Measurements from ENCODE around the gene DAP.
"Not testable (repeated sequence)": the region's sequence is repeated elsewhere in the genome, so short reads cannot be mapped to it uniquely, and the experiment has no call there.

The DAP gene

GRCh38 chr5:10634050-10634449 lies 127.0 kb downstream of the DAP start:
- no peak for DNase-seq (ENCODE audit: low read depth, low spot score)
- TF ChIP-seq SUZ12 (IDR thresholded peaks at IDR 0.05; ENCODE audit: extremely low read depth, insufficient read depth, insufficient read length) (no peak), ZNF274 (IDR thresholded peaks at IDR 0.05; ENCODE audit: low read depth, low read length) (no peak), YY1 (IDR thresholded peaks at IDR 0.05; ENCODE audit: insufficient read depth, insufficient read length) (no peak)
- Histone ChIP-seq H3K4me1 (ENCODE audit: insufficient read depth, insufficient read length) (peaks cover 22% of the 10 kb centered on the region), H3K4me3 (ENCODE audit: insufficient read length, low read depth) (no peak overlapping the region), H3K36me3 (ENCODE audit: insufficient read depth, insufficient read length, low read length) (peaks cover 5% of the 10 kb centered on the region), H3K9ac (ENCODE audit: insufficient read length, low read depth) (no peak overlapping the region), H3K27me3 (ENCODE audit: insufficient read depth, insufficient read length) (no peaks in the 10 kb centered on the region), H3K9me3 (ENCODE audit: insufficient read depth, low read length) (no peaks in the 10 kb centered on the region)

GRCh38 chr5:10633271-10634049 lies 127.6 kb downstream of the DAP start:
- no peak for DNase-seq (ENCODE audit: low read depth, low spot score)
- peaks cover 3% of the 10 kb centered on the region for H3K36me3 ChIP-seq (ENCODE audit: insufficient read depth, insufficient read length, low read length)
- no peaks in the 10 kb centered on the region for H3K27me3 ChIP-seq (ENCODE audit: insufficient read depth, insufficient read length)
- no peaks in the 10 kb centered on the region for H3K9me3 ChIP-seq (ENCODE audit: insufficient read depth, low read length)
- no peak overlapping the region for H3K9ac ChIP-seq (ENCODE audit: insufficient read length, low read depth)
- TF ChIP-seq ZNF274 (IDR thresholded peaks at IDR 0.05; ENCODE audit: low read depth, low read length) (no peak), SUZ12 (IDR thresholded peaks at IDR 0.05; ENCODE audit: extremely low read depth, insufficient read depth, insufficient read length) (no peak), YY1 (IDR thresholded peaks at IDR 0.05; ENCODE audit: insufficient read depth, insufficient read length) (no peak)
- H3K4me3 ChIP-seq (ENCODE audit: insufficient read length, low read depth), result no peak overlapping the region
- peaks cover 22% of the 10 kb centered on the region for H3K4me1 ChIP-seq (ENCODE audit: insufficient read depth, insufficient read length)

GRCh38 chr5:10632110-10632761 lies 128.8 kb downstream of the DAP start:
- Histone ChIP-seq H3K36me3 (ENCODE audit: insufficient read depth, insufficient read length, low read length) (no peaks in the 10 kb centered on the region), H3K4me3 (ENCODE audit: insufficient read length, low read depth) (no peak overlapping the region), H3K27me3 (ENCODE audit: insufficient read depth, insufficient read length) (no peaks in the 10 kb centered on the region), H3K9ac (ENCODE audit: insufficient read length, low read depth) (peak overlapping the region; percentile 42), H3K9me3 (ENCODE audit: insufficient read depth, low read length) (no peaks in the 10 kb centered on the region), H3K4me1 (ENCODE audit: insufficient read depth, insufficient read length) (peaks cover 18% of the 10 kb centered on the region)
- TF ChIP-seq SUZ12 (IDR thresholded peaks at IDR 0.05; ENCODE audit: extremely low read depth, insufficient read depth, insufficient read length) (no peak), YY1 (IDR thresholded peaks at IDR 0.05; ENCODE audit: insufficient read depth, insufficient read length) (no peak), ZNF274 (IDR thresholded peaks at IDR 0.05; ENCODE audit: low read depth, low read length) (no peak)
- DNase-seq (ENCODE audit: low read depth, low spot score), result no peak

GRCh38 chr5:10631316-10631996 lies 129.6 kb downstream of the DAP start:
- no peak for DNase-seq (ENCODE audit: low read depth, low spot score)
- Histone ChIP-seq H3K4me3 (ENCODE audit: insufficient read length, low read depth) (no peak overlapping the region), H3K27me3 (ENCODE audit: insufficient read depth, insufficient read length) (no peaks in the 10 kb centered on the region), H3K4me1 (ENCODE audit: insufficient read depth, insufficient read length) (peaks cover 15% of the 10 kb centered on the region), H3K36me3 (ENCODE audit: insufficient read depth, insufficient read length, low read length) (no peaks in the 10 kb centered on the region), H3K9me3 (ENCODE audit: insufficient read depth, low read length) (no peaks in the 10 kb centered on the region), H3K9ac (ENCODE audit: insufficient read length, low read depth) (no peak overlapping the region)
- TF ChIP-seq ZNF274 (IDR thresholded peaks at IDR 0.05; ENCODE audit: low read depth, low read length) (no peak), SUZ12 (IDR thresholded peaks at IDR 0.05; ENCODE audit: extremely low read depth, insufficient read depth, insufficient read length) (no peak), YY1 (IDR thresholded peaks at IDR 0.05; ENCODE audit: insufficient read depth, insufficient read length) (no peak)

GRCh38 chr5:10630744-10631143 lies 130.3 kb downstream of the DAP start:
- not testable (repeated sequence) for H3K27me3 ChIP-seq (ENCODE audit: insufficient read depth, insufficient read length); H3K9ac ChIP-seq (ENCODE audit: insufficient read length, low read depth); DNase-seq (ENCODE audit: low read depth, low spot score); H3K4me3 ChIP-seq (ENCODE audit: insufficient read length, low read depth); H3K36me3 ChIP-seq (ENCODE audit: insufficient read depth, insufficient read length, low read length); H3K9me3 ChIP-seq (ENCODE audit: insufficient read depth, low read length)
- H3K4me1 ChIP-seq (ENCODE audit: insufficient read depth, insufficient read length), result peaks cover 15% of the 10 kb centered on the region

GRCh38 chr5:10630126-10630525 lies 130.9 kb downstream of the DAP start:
- no peak for DNase-seq (ENCODE audit: low read depth, low spot score)
- Histone ChIP-seq H3K9ac (ENCODE audit: insufficient read length, low read depth) (no peak overlapping the region), H3K4me1 (ENCODE audit: insufficient read depth, insufficient read length) (peaks cover 10% of the 10 kb centered on the region), H3K27me3 (ENCODE audit: insufficient read depth, insufficient read length) (no peaks in the 10 kb centered on the region), H3K9me3 (ENCODE audit: insufficient read depth, low read length) (no peaks in the 10 kb centered on the region), H3K36me3 (ENCODE audit: insufficient read depth, insufficient read length, low read length) (no peaks in the 10 kb centered on the region), H3K4me3 (ENCODE audit: insufficient read length, low read depth) (no peak overlapping the region)
- TF ChIP-seq SUZ12 (IDR thresholded peaks at IDR 0.05; ENCODE audit: extremely low read depth, insufficient read depth, insufficient read length), result no peak
- TF ChIP-seq YY1 (IDR thresholded peaks at IDR 0.05; ENCODE audit: insufficient read depth, insufficient read length), result no peak
- TF ChIP-seq ZNF274 (IDR thresholded peaks at IDR 0.05; ENCODE audit: low read depth, low read length), result no peak

GRCh38 chr5:10629682-10630081 lies 131.4 kb downstream of the DAP start:
- Histone ChIP-seq H3K4me1 (ENCODE audit: insufficient read depth, insufficient read length) (peaks cover 9% of the 10 kb centered on the region), H3K27me3 (ENCODE audit: insufficient read depth, insufficient read length) (no peaks in the 10 kb centered on the region), H3K4me3 (ENCODE audit: insufficient read length, low read depth) (no peak overlapping the region), H3K9ac (ENCODE audit: insufficient read length, low read depth) (no peak overlapping the region), H3K9me3 (ENCODE audit: insufficient read depth, low read length) (no peaks in the 10 kb centered on the region), H3K36me3 (ENCODE audit: insufficient read depth, insufficient read length, low read length) (no peaks in the 10 kb centered on the region)
- TF ChIP-seq YY1 (IDR thresholded peaks at IDR 0.05; ENCODE audit: insufficient read depth, insufficient read length) (no peak), ZNF274 (IDR thresholded peaks at IDR 0.05; ENCODE audit: low read depth, low read length) (no peak), SUZ12 (IDR thresholded peaks at IDR 0.05; ENCODE audit: extremely low read depth, insufficient read depth, insufficient read length) (no peak)
- DNase-seq (ENCODE audit: low read depth, low spot score), result no peak

All from NT2/D1 (cell line).